Omental fat pad (tissue), 4 donors: ENCODE results near the gene TULP3. TPM values are rescaled to one million over a fixed set of nuclear protein-coding genes. Genes with fewer than 3 reads are reported as not detected.
A peak's percentile ranks its signal among the peaks of the same experiment; 100 is the strongest.

ENCODE experiments used
- ATAC-seq: fragments of 150-250 bp; one replicate; pipeline ENCODE4 v1.9.1; 2016; ENCODE audit warnings: mild to moderate bottlenecking, moderate library complexity; ENCODE audit not compliant: low FRiP score
- DNase-seq: peaks from one replicate; pipeline ENCODE4 v3.0.0-alpha.2; 2019; ENCODE audit warnings: low spot score
- CTCF ChIP-seq, 3 donors: fragments of 450-650 bp; IDR thresholded peaks; one replicate each; pipeline ENCODE4 v1.5.1; 2016 to 2017; ENCODE audit warnings: antibody characterized with exemption in 3 of 3, mild to moderate bottlenecking in 3 of 3, moderate library complexity in 2 of 3
- total RNA-seq, 4 donors: library from RNA; depleted of rRNA; stranded (reverse); fragments of >200 nt; gene quantifications; one replicate each; pipeline ENCODE4 v1.1.0, GENCODE V29; 2016

TULP3 gene
- total RNA-seq, 4 donors from 2014 or later, result 7.8 to 25.4 (median 21.1) TPM

GRCh38 chr12:2853626-2854025, 37.1 kb upstream of the TULP3 start:
- ATAC-seq (peak; percentile 89), DNase-seq (peak; percentile 72)
- peak in 1 of 3 donors; percentile 6 for TF ChIP-seq CTCF (IDR thresholded peaks at IDR 0.05)

GRCh38 chr12:2854669-2855453, 35.8 kb upstream of the TULP3 start:
- no peak for TF ChIP-seq CTCF (IDR thresholded peaks at IDR 0.05)
- ATAC-seq, result no peak
- DNase-seq, result no peak

GRCh38 chr12:2855546-2855945, 35.1 kb upstream of the TULP3 start:
- TF ChIP-seq CTCF (IDR thresholded peaks at IDR 0.05), result no peak
- no peak for ATAC-seq
- no peak for DNase-seq

- DNase-seq (no peak), ATAC-seq (no peak)
- no peak for TF ChIP-seq CTCF (IDR thresholded peaks at IDR 0.05)
Measured at GRCh38 chr12:2856051-2856450, 34.6 kb upstream of the TULP3 start.

- no peak for ATAC-seq
- no peak for TF ChIP-seq CTCF (IDR thresholded peaks at IDR 0.05)
- DNase-seq, result no peak
Measured at GRCh38 chr12:2857021-2857431, 33.7 kb upstream of the TULP3 start, which contains the start of gene TEX52. TSS of gene TEX52 (minus strand) at chr12:2857039. CDS start at chr12:2857026, 13 bp downstream.

- DNase-seq (no peak), ATAC-seq (no peak)
- no peak for TF ChIP-seq CTCF (IDR thresholded peaks at IDR 0.05)
Measured at GRCh38 chr12:2857576-2857975, 33.1 kb upstream of the TULP3 start.

GRCh38 chr12:2858334-2858733, 32.4 kb upstream of the TULP3 start:
- DNase-seq (no peak), ATAC-seq (no peak)
- no peak for TF ChIP-seq CTCF (IDR thresholded peaks at IDR 0.05)
